Peyer's patch (tissue), 4 donors: ENCODE results near the gene ATF6B. TPM values are rescaled to one million over a fixed set of nuclear protein-coding genes. Genes with fewer than 3 reads are reported as not detected.
A peak's percentile ranks its signal among the peaks of the same experiment; 100 is the strongest.

ENCODE experiments used
- DNase-seq, 3 donors: peaks; one replicate each; pipeline ENCODE4 v3.0.0-alpha.2; 2017 to 2019
- H3K27ac ChIP-seq, 4 donors: fragments of 200-600 bp; sonication (generic); one replicate each; pipeline ENCODE4 v1.5.1; 2016 to 2019
- H3K27me3 ChIP-seq, 2 donors: fragments of 200-600 bp; sonication (generic); one replicate each; pipeline ENCODE4 v1.5.1; 2019
- H3K36me3 ChIP-seq, 3 donors: fragments of 200-600 bp; sonication (generic); one replicate each; pipeline ENCODE4 v1.5.1; 2016 to 2019
- H3K4me1 ChIP-seq, 4 donors: fragments of 200-600 bp; sonication (generic); one replicate each; pipeline ENCODE4 v1.5.1; 2016 to 2019
- H3K4me3 ChIP-seq, 4 donors: fragments of 200-600 bp; sonication (generic); 1 replicate in 3 of 4; 2 replicates in 1 of 4; pipeline ENCODE4 v1.5.1; 2016 to 2019; ENCODE audit warnings: mild to moderate bottlenecking in 1 of 4
- H3K9me3 ChIP-seq, 4 donors: fragments of 200-600 bp; sonication (generic); one replicate each; pipeline ENCODE4 v1.5.1; 2016 to 2019; ENCODE audit warnings: mild to moderate bottlenecking in 1 of 4
- POLR2A ChIP-seq, 2 donors: fragments of 450-650 bp; IDR thresholded peaks; one replicate each; pipeline ENCODE4 v1.5.1; 2017; ENCODE audit warnings: antibody characterized with exemption in 2 of 2, mild to moderate bottlenecking in 2 of 2, moderate library complexity in 2 of 2
- total RNA-seq, 4 donors: library from RNA; depleted of rRNA; stranded (reverse); fragments of >200 nt; gene quantifications; one replicate each; pipeline ENCODE4 v1.1.0, GENCODE V29; 2016
- TF ChIP-seq, protein P1 (sequence below), 6 experiments: fragments of 450-650 bp in 4 of 6; fragments of 200-600 bp in 2 of 6; sonication (generic) in 1 of 6; IDR thresholded peaks; one replicate each; pipeline ENCODE4 v1.5.1; 2017 to 2019; ENCODE audit warnings: antibody characterized with exemption in 6 of 6, mild to moderate bottlenecking in 3 of 6, moderate library complexity in 1 of 6

The ATF6B gene
- total RNA-seq, result 100 to 1,000 TPM in 3 of 4 donors, 10 to 100 TPM in 1; 75.3 to 408 (median 156) TPM

GRCh38 chr6:32127717-32128592, at the start of gene ATF6B:
ATF6B (minus strand) TSS chr6:32128246; CDS start chr6:32128207, 39 bp downstream.
- TF ChIP-seq, protein P1, sequence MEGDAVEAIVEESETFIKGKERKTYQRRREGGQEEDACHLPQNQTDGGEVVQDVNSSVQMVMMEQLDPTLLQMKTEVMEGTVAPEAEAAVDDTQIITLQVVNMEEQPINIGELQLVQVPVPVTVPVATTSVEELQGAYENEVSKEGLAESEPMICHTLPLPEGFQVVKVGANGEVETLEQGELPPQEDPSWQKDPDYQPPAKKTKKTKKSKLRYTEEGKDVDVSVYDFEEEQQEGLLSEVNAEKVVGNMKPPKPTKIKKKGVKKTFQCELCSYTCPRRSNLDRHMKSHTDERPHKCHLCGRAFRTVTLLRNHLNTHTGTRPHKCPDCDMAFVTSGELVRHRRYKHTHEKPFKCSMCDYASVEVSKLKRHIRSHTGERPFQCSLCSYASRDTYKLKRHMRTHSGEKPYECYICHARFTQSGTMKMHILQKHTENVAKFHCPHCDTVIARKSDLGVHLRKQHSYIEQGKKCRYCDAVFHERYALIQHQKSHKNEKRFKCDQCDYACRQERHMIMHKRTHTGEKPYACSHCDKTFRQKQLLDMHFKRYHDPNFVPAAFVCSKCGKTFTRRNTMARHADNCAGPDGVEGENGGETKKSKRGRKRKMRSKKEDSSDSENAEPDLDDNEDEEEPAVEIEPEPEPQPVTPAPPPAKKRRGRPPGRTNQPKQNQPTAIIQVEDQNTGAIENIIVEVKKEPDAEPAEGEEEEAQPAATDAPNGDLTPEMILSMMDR (IDR thresholded peaks at IDR 0.05), result no peak
- peak; percentile 49 to 59 for TF ChIP-seq POLR2A (IDR thresholded peaks at IDR 0.05)
- H3K9me3 ChIP-seq, result no peaks in the 10 kb centered on the region
- H3K4me3 ChIP-seq, result peak within 1 kb of the TSS; percentile 74 to 90 (median 88)
- H3K36me3 ChIP-seq, result peaks cover 0 to 36% (median 0%) of the 10 kb centered on the region in 3 donors
- peak within 1 kb of the TSS; percentile 78 to 90 (median 86) for H3K27ac ChIP-seq
- peaks cover 6 to 32% (median 16%) of the 10 kb centered on the region in 4 donors for H3K4me1 ChIP-seq
- H3K27me3 ChIP-seq, result no peaks in the 10 kb centered on the region
- DNase-seq, result peak; percentile 95 to 99 (median 98)

GRCh38 chr6:32177183-32177787, 49.2 kb upstream of the ATF6B start:
- TF ChIP-seq, protein P1 (IDR thresholded peaks at IDR 0.05), result no peak
- peak; percentile 26 to 29 for TF ChIP-seq POLR2A (IDR thresholded peaks at IDR 0.05)
- H3K4me1 ChIP-seq, result peaks cover 0 to 47% (median 13%) of the 10 kb centered on the region in 4 donors
- no peaks in the 10 kb centered on the region for H3K9me3 ChIP-seq
- peaks cover 0 to 28% (median 0%) of the 10 kb centered on the region in 3 donors for H3K36me3 ChIP-seq
- peak overlapping the region; percentile 88 to 98 (median 94) for H3K27ac ChIP-seq
- no peaks in the 10 kb centered on the region for H3K27me3 ChIP-seq
- peak overlapping the region; percentile 56 to 95 (median 74) for H3K4me3 ChIP-seq
- DNase-seq, result peak in 2 of 3 donors; percentile 44 to 69

- H3K4me3 ChIP-seq, result peak overlapping the region; percentile 50 to 95 (median 76)
- peaks cover 0 to 45% (median 13%) of the 10 kb centered on the region in 4 donors for H3K4me1 ChIP-seq
- H3K36me3 ChIP-seq, result peaks cover 0 to 21% (median 0%) of the 10 kb centered on the region in 3 donors
Measured at GRCh38 chr6:32176476-32177182, 48.6 kb upstream of the ATF6B start.

GRCh38 chr6:32175711-32176475, 47.8 kb upstream of the ATF6B start, which contains the start of gene AGPAT1:
AGPAT1 (minus strand) TSS chr6:32176084; CDS start chr6:32171496, 4,588 bp downstream.
- Histone ChIP-seq H3K4me3 (peak within 1 kb of the TSS; percentile 50 to 95 (median 76)), H3K4me1 (peaks cover 0 to 37% (median 13%) of the 10 kb centered on the region in 4 donors), H3K9me3 (no peaks in the 10 kb centered on the region), H3K27ac (peak within 1 kb of the TSS; percentile 88 to 98 (median 94)), H3K27me3 (no peaks in the 10 kb centered on the region), H3K36me3 (peaks cover 0 to 17% (median 0%) of the 10 kb centered on the region in 3 donors)
- TF ChIP-seq, protein P1 (IDR thresholded peaks at IDR 0.05), result no peak
- TF ChIP-seq POLR2A (IDR thresholded peaks at IDR 0.05), result peak; percentile 26 to 71
- DNase-seq, result peak; percentile 93 to 99 (median 97)

More at GRCh38 chr6:32176476-32177182, 48.6 kb upstream of the ATF6B start:
- no peaks in the 10 kb centered on the region for H3K27me3 ChIP-seq
- H3K27ac ChIP-seq, result peak overlapping the region; percentile 88 to 98 (median 94)
- no peak for DNase-seq
- TF ChIP-seq, protein P1 (IDR thresholded peaks at IDR 0.05), result no peak
- TF ChIP-seq POLR2A (IDR thresholded peaks at IDR 0.05), result no peak
- H3K9me3 ChIP-seq, result no peaks in the 10 kb centered on the region
